HUES48 (cell line): ENCODE results near the gene SCAF4.
"Not testable (repeated sequence)": the region's sequence is repeated elsewhere in the genome, so short reads cannot be mapped to it uniquely, and the experiment has no call there.

ENCODE experiments used
- H3K27ac ChIP-seq: one replicate; pipeline ENCODE4 v1.7.0; 2013; ENCODE audit warnings: low read depth, low read length, inconsistent platforms
- H3K27me3 ChIP-seq: 2 replicates; pipeline ENCODE4 v1.6.1; 2013; ENCODE audit warnings: mild to moderate bottlenecking, low read length; ENCODE audit not compliant: control insufficient read depth, insufficient read depth
- H3K36me3 ChIP-seq: 2 replicates; pipeline ENCODE4 v1.6.1; 2013; ENCODE audit warnings: low read length; ENCODE audit not compliant: control insufficient read depth, insufficient read depth
- H3K4me1 ChIP-seq: 2 replicates; pipeline ENCODE4 v1.6.1; 2013; ENCODE audit warnings: mild to moderate bottlenecking, low read length; ENCODE audit not compliant: control insufficient read depth, insufficient read depth
- H3K4me3 ChIP-seq: 2 replicates; pipeline ENCODE4 v1.5.1; 2013; ENCODE audit warnings: mild to moderate bottlenecking, low read depth, low read length
- H3K9ac ChIP-seq: 2 replicates; pipeline ENCODE4 v1.6.1; 2013; ENCODE audit warnings: mild to moderate bottlenecking, low read depth, low read length, moderate library complexity
- H3K9me3 ChIP-seq: 2 replicates; pipeline ENCODE4 v1.6.1; 2013; ENCODE audit warnings: low read length; ENCODE audit not compliant: control insufficient read depth, insufficient read depth

SCAF4 gene

DNA sequence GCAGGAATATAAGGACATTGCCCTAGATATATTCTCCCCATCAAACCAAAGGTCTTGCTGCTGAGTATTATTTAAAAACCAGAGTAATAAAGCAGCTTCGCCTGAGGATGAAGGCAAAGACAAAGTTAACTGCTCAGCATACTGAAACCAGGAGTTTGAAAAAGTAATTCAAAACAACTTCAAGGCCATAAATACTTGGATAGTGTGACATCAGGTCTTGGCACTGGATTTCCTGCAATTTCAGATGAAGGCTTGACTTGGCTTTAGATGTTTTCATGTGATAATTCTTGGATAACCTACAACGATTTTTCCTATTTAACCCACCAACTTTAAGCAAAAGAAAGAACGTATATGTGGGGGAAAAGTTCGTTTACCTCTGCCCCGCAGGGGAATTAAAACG is 61.8 kb downstream of the SCAF4 start:
- H3K36me3 ChIP-seq: peaks cover 61% of the 10 kb centered on the region
- no peak overlapping the region for H3K9ac ChIP-seq
- H3K4me1 ChIP-seq: peaks cover 28% of the 10 kb centered on the region
- no peak overlapping the region for H3K4me3 ChIP-seq
- no peaks in the 10 kb centered on the region for H3K27me3 ChIP-seq
- no peaks in the 10 kb centered on the region for H3K9me3 ChIP-seq
- H3K27ac ChIP-seq: peak overlapping the region; percentile 57

DNA sequence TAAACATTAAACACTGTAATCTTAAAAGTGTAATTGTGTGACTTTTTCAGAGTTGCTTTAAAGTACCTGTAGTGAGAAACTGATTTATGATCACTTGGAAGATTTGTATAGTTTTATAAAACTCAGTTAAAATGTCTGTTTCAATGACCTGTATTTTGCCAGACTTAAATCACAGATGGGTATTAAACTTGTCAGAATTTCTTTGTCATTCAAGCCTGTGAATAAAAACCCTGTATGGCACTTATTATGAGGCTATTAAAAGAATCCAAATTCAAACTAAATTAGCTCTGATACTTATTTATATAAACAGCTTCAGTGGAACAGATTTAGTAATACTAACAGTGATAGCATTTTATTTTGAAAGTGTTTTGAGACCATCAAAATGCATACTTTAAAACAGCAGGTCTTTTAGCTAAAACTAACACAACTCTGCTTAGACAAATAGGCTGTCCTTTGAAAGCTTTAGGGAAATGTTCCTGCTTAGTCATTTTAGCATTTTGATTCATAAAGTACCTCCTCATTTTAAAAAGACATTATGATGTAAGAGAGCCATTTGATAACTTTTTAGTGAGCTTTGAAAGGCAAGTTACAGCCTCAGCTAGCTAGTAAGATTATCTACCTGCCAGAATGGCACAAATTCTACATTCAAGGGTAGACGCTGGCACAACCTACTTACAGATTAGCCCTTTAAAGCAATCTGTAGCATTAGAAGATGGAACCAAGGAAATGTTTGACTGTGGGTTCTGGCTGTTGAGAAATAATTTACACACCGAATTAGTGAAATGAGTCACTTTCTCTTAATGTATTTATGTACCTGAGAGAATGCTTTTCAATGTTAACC is 63.0 kb downstream of the SCAF4 start:
- no peaks in the 10 kb centered on the region for H3K9me3 ChIP-seq
- peaks cover 67% of the 10 kb centered on the region for H3K36me3 ChIP-seq
- H3K4me1 ChIP-seq: peaks cover 28% of the 10 kb centered on the region
- no peak overlapping the region for H3K9ac ChIP-seq
- H3K27me3 ChIP-seq: no peaks in the 10 kb centered on the region
- peak overlapping the region; percentile 60 for H3K27ac ChIP-seq
- H3K4me3 ChIP-seq: no peak overlapping the region

DNA sequence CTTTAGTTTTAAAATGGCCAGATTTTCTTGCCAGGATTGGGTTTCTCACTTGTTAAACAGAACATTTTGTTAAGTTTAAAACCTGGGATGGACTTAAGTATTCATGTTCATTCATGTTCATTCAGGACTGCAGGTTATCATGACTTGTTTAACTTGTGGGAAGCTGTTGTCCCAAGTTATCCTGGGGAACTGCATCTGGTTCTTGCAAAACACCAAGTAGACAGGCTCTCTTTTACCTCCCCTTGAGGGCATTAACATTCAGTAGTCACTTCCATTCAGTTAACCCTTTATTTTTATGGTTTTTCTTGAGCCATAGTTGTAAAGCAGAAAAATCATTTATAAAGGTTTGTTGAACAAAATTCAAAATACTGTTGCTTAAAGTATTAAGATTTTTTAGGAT is 64.3 kb downstream of the SCAF4 start:
- no peak overlapping the region for H3K9ac ChIP-seq
- no peaks in the 10 kb centered on the region for H3K9me3 ChIP-seq
- H3K36me3 ChIP-seq: peaks cover 73% of the 10 kb centered on the region
- H3K27ac ChIP-seq: peak overlapping the region; percentile 59
- H3K27me3 ChIP-seq: no peaks in the 10 kb centered on the region
- no peak overlapping the region for H3K4me3 ChIP-seq
- peaks cover 28% of the 10 kb centered on the region for H3K4me1 ChIP-seq

DNA sequence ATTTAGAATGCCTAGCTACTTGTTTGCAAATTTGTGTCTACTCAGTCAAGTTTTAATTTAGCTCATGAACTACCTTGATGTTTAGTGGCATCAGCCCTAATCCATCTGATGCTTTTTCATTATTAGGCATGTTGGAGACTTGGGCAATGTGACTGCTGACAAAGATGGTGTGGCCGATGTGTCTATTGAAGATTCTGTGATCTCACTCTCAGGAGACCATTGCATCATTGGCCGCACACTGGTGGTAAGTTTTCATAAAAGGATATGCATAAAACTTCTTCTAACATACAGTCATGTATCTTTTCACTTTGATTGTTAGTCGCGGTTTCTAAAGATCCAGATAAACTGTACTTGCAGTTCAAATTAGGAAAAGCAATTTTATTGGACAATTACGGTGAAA is 64.8 kb downstream of the SCAF4 start:
- peaks cover 28% of the 10 kb centered on the region for H3K4me1 ChIP-seq
- H3K27ac ChIP-seq: peak overlapping the region; percentile 59
- H3K4me3 ChIP-seq: no peak overlapping the region
- no peak overlapping the region for H3K9ac ChIP-seq
- peaks cover 73% of the 10 kb centered on the region for H3K36me3 ChIP-seq
- H3K27me3 ChIP-seq: no peaks in the 10 kb centered on the region
- H3K9me3 ChIP-seq: no peaks in the 10 kb centered on the region

DNA sequence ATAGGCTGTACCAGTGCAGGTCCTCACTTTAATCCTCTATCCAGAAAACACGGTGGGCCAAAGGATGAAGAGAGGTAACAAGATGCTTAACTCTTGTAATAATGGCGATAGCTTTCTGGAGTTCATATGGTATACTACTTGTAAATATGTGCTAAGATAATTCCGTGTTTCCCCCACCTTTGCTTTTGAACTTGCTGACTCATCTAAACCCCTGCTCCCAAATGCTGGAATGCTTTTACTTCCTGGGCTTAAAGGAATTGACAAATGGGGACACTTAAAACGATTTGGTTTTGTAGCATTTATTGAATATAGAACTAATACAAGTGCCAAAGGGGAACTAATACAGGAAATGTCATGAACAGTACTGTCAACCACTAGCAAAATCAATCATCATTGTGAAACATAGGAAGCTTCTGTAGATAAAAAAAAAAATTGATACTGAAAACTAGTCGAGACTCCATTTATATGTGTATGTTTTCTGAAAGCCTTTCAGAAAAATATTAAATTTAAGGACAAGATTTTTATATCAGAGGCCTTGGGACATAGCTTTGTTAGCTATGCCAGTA is 65.4 kb downstream of the SCAF4 start:
- H3K4me1 ChIP-seq: peaks cover 28% of the 10 kb centered on the region
- no peaks in the 10 kb centered on the region for H3K9me3 ChIP-seq
- H3K4me3 ChIP-seq: no peak overlapping the region
- peaks cover 74% of the 10 kb centered on the region for H3K36me3 ChIP-seq
- H3K9ac ChIP-seq: no peak overlapping the region
- H3K27ac ChIP-seq: peak overlapping the region; percentile 15
- H3K27me3 ChIP-seq: no peaks in the 10 kb centered on the region

DNA sequence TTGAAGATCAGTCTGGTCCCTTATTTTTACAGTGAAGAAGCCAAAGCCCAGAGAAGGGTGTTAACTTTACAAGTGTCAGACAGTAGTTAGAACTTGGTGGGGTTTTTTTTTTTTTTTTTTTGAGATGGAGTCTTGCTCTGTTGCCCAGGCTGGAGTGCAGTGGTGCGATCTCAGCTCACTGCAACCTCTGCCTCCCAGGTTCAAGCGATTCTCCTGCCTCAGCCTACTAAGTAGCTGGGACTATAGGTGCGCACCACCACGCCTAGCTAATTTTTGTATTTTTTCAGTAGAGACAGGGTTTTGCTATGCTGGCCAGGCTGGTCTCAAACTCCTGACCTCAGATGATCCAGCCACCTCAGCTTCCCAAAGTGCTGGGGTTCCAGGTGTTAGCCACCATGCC is 66.0 kb downstream of the SCAF4 start:
- not testable (repeated sequence) for H3K27me3 ChIP-seq, H3K4me3 ChIP-seq, H3K9me3 ChIP-seq, H3K9ac ChIP-seq, H3K27ac ChIP-seq
- Histone ChIP-seq H3K4me1 (peaks cover 28% of the 10 kb centered on the region), H3K36me3 (peaks cover 70% of the 10 kb centered on the region)

DNA sequence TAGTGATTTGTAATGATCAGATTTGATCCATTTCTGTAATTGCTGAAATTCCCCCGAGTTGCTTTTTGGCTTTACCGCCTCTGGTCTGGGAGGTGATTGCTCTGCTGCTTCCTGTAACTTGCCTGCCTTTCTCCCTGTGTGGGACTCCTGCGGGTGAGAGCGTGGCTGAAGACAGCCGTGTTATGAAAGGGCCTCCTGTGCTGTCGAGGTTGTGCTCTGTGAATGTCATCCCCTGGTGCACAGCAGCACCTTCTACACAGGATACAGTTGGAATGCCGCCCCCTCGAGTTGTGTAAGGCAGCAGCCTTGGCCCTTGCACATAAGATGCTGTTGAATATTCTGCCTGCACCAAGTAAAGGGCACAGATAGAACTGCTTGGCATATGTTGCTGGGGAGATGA is 66.5 kb downstream of the SCAF4 start:
- no peak overlapping the region for H3K4me3 ChIP-seq
- H3K27me3 ChIP-seq: no peaks in the 10 kb centered on the region
- H3K36me3 ChIP-seq: peaks cover 69% of the 10 kb centered on the region
- no peaks in the 10 kb centered on the region for H3K9me3 ChIP-seq
- no peak overlapping the region for H3K9ac ChIP-seq
- no peak overlapping the region for H3K27ac ChIP-seq
- peaks cover 24% of the 10 kb centered on the region for H3K4me1 ChIP-seq

DNA sequence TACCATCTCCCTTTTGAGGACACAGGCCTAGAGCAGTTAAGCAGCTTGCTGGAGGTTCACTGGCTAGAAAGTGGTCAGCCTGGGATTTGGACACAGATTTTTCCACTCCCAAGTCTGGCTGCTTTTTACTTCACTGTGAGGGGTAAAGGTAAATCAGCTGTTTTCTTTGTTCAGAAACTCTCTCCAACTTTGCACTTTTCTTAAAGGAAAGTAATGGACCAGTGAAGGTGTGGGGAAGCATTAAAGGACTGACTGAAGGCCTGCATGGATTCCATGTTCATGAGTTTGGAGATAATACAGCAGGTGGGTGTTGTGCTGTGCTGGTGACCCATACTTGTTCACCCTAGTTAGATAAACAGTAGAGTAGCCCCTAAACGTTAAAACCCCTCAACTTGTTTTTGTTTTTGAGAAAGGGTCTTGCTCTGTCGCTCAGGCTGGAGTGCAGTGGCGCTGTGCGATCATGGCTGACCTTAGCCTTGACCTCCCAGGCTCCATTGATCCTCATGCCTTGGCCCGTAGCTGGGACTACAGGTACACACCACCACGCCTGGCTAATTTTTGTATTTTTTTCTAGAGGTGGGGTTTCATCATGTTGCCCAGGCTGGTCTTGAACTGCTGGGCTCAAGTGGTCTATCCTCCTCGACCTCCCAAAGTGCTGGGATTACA is 68.2 kb downstream of the SCAF4 start:
- Histone ChIP-seq H3K4me1 (peaks cover 9% of the 10 kb centered on the region; the same call in 1 of the 2 replicates), H3K4me3 (no peak overlapping the region), H3K27me3 (no peaks in the 10 kb centered on the region), H3K36me3 (peaks cover 53% of the 10 kb centered on the region), H3K9ac (no peak overlapping the region), H3K27ac (no peak overlapping the region), H3K9me3 (no peaks in the 10 kb centered on the region)

DNA sequence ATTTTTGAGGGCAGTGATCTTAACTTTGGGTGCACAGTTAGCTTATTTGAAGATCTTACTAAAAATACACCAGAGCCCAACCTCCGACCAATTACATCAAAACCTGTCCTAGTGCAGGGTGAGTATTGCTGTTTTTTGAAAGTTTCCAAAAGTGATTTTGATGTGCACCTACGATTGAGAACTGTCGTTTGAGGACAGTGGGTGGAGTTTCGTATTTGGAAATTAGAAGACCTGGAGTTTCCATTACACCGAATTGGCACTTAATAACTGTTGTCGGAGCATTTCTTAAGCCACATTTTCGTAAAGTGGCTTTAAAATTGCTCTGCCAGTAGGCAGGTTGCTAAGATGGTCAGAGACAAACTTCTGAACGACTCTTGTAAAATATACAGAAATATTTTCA is 71.3 kb downstream of the SCAF4 start:
- Histone ChIP-seq H3K9me3 (no peaks in the 10 kb centered on the region), H3K9ac (peak overlapping the region; percentile 57; the same call in 1 of the 2 replicates), H3K36me3 (peaks cover 26% of the 10 kb centered on the region), H3K4me1 (no peaks in the 10 kb centered on the region), H3K27ac (no peak overlapping the region), H3K4me3 (peak overlapping the region; percentile 71), H3K27me3 (no peaks in the 10 kb centered on the region)

DNA sequence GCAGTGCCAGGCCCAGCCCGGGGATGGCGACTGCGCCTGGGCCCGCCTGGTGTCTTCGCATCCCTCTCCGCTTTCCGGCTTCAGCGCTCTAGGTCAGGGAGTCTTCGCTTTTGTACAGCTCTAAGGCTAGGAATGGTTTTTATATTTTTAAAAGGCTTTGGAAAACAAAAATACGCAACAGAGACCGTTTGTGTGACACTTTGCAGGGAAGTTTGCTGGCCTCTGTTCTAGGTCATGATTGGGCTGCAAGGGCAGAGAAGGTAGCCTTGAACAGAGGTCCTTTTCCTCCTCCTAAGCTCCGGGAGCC is 71.7 kb downstream of the SCAF4 start:
- Histone ChIP-seq H3K9me3 (no peaks in the 10 kb centered on the region), H3K36me3 (peaks cover 22% of the 10 kb centered on the region), H3K4me3 (peak overlapping the region; percentile 71), H3K27ac (no peak overlapping the region), H3K4me1 (no peaks in the 10 kb centered on the region), H3K27me3 (no peaks in the 10 kb centered on the region), H3K9ac (peak overlapping the region; percentile 57; the same call in 1 of the 2 replicates)
